GM12875 (cell line): Measurements from ENCODE around the gene CPSF7.

Experiments used
- H3K4me3 ChIP-seq: one replicate; pipeline ENCODE4 v1.5.1; 2011; ENCODE audit warnings: low read depth, low read length, control low read depth
- TF ChIP-seq, protein P1 (sequence below): IDR thresholded peaks from 2 replicates; pipeline ENCODE4 v1.5.1; 2011; ENCODE audit warnings: low read depth, mild to moderate bottlenecking, control low read depth, inconsistent platforms, low read length, moderate library complexity, borderline replicate concordance; ENCODE audit not compliant: insufficient read depth

Gene CPSF7

DNA sequence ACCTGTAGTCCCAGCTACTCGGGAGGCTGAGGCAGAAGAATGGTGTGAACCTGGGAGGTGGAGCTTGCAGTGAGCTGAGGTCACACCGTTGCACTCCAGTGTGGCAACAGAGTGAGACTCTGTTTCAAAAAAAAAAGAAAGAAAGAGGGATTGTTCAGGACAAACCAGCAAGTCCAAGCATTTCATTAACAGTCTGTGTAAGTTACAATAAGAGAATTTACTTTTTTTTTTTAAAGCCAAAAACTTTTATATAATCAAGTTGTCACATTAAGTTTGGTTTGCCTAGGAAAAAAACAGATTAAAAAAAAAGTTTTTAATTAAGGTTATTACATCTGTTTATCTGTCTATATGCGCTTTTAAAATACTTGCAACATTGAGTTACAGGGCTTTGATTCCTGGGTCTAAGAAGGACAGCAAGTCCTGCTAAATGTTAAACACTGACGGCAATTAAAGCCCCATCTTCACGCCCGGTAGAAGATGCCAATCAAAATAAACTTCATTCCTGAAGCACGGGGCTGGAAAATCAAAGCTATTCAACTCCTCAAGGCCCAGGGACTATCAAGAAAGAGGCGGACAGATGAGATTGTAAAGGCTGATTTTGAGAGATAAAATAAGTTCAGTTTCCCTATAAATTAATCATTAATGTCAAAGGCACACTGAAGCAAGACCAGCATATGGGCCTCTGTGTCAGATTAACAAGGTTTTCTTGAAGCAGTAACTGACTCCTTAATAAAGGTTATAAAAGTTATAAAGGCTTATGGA is 56.9 kb downstream of the CPSF7 start:
- TF ChIP-seq, protein P1, sequence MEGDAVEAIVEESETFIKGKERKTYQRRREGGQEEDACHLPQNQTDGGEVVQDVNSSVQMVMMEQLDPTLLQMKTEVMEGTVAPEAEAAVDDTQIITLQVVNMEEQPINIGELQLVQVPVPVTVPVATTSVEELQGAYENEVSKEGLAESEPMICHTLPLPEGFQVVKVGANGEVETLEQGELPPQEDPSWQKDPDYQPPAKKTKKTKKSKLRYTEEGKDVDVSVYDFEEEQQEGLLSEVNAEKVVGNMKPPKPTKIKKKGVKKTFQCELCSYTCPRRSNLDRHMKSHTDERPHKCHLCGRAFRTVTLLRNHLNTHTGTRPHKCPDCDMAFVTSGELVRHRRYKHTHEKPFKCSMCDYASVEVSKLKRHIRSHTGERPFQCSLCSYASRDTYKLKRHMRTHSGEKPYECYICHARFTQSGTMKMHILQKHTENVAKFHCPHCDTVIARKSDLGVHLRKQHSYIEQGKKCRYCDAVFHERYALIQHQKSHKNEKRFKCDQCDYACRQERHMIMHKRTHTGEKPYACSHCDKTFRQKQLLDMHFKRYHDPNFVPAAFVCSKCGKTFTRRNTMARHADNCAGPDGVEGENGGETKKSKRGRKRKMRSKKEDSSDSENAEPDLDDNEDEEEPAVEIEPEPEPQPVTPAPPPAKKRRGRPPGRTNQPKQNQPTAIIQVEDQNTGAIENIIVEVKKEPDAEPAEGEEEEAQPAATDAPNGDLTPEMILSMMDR, result no peak

DNA sequence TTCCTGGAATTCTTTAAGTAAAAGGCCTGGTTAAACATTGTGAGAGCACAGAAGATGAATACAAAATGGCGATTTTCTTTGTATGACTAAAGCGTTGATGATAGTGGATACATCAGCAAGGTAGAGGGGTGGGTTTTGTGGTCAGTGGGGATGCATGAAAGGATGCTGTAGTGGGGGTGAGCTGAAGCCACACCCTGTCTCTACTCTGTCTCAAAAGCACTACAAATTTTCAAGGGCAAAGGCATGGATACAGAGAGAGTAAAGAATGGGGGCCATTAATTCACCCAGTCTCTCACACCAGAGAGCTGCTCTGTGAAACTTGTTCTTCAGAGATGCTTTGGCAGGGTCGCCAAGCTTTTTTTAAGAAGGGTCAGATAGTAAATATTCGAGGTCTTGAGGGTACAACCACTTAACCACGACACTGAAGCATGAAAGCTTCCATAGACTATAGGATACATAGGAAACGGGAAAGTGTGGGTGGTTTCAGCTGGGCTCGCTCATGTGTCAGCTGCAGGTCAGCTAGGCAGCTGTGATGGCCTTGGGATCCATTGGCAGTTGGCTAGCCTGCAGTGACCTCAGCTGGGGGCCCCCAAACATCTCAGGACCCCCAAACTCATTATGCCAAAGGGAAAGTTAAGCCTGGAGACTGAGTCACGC is 59.3 kb downstream of the CPSF7 start:
- TF ChIP-seq, protein P1, result no peak
- no peak overlapping the region for H3K4me3 ChIP-seq

More for the DNA sequence above, 56.9 kb downstream of the CPSF7 start:
- H3K4me3 ChIP-seq, result no peak overlapping the region

DNA sequence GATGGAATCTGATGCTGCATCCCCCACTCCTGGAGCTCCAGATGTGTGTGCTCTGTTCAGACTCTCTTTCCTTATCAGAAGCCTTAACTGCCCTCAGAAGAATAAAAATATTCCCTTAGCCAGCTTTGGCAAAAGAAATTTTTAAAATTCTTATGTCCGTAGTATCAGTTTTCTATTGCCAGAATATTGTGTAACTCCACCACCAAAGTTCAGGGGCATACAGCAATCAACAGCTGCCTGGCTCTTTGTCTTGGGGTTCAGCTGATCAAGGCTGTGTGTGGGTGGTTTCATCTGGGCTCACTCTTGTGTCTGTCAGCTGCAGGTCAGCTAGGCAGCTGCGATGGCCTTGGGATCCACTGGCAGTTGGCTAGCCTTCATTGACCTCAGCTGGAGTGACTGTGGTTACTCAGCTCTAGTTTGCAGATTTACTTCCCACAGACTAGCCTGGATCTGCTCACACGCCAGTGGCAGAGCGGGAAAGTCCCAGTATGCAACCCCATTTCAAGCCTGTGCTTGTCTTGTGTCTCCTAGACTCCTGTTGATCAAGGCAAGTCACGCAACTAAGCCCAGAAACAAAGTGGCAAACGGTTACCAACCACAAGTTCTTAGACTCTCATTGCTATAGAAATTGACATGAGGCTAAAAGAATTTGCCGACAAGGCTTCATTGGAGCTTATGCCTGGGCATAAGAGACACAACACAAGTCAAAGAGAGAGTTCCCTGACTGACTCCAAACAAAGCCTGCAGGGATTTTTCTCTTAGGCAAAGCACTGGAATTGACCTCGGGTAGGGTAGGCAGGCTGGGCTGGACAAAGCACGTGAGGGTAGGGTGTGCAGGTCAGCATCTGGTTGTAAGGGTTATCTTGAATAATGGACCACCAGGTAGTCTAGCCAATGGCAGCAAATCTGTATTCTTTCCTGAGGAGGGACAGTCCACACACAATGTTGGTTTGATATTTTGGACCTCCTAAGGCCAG is 60.1 kb downstream of the CPSF7 start:
- H3K4me3 ChIP-seq, result no peak overlapping the region
- TF ChIP-seq, protein P1, result no peak

GRCh38 chr11:61368646-61369045 is 61.1 kb downstream of the CPSF7 start:
- TF ChIP-seq, protein P1, result no peak
- H3K4me3 ChIP-seq, result no peak overlapping the region

- TF ChIP-seq, protein P1, result no peak
- H3K4me3 ChIP-seq, result no peak overlapping the region
Observed at GRCh38 chr11:61367406-61367805, 62.4 kb downstream of the CPSF7 start.

- H3K4me3 ChIP-seq, result no peak overlapping the region
- TF ChIP-seq, protein P1, result no peak
Observed at GRCh38 chr11:61364012-61364675, 65.6 kb downstream of the CPSF7 start.
